NCI-H2107 (cell line): ENCODE results near the gene PIGC.

Source experiments
- DNase-seq: peaks from one replicate; lab custom pipeline; 2025; lab: John Stamatoyannopoulos, UW

The PIGC gene

GRCh38 chr1:172398970-172399755 lies 44.7 kb downstream of the PIGC start:
- no peak for DNase-seq

GRCh38 chr1:172398193-172398592 lies 45.7 kb downstream of the PIGC start:
- DNase-seq: no peak

GRCh38 chr1:172397633-172398032 lies 46.2 kb downstream of the PIGC start:
- no peak for DNase-seq

- DNase-seq: no peak
These were observed 46.6 kb downstream of the PIGC start for GRCh38 chr1:172397221-172397620.

GRCh38 chr1:172395576-172395975 lies 48.3 kb downstream of the PIGC start:
- no peak for DNase-seq

- no peak for DNase-seq
These were observed 49.1 kb downstream of the PIGC start for GRCh38 chr1:172394811-172395210.

- no peak for DNase-seq
These were observed 49.6 kb downstream of the PIGC start for GRCh38 chr1:172394141-172394751.

GRCh38 chr1:172393354-172393753 lies 50.5 kb downstream of the PIGC start:
- DNase-seq: no peak

- DNase-seq: no peak
These were observed 51.9 kb downstream of the PIGC start for GRCh38 chr1:172391976-172392375.
